ENCODE results near the gene PRPF19.

The PRPF19 gene

DNA sequence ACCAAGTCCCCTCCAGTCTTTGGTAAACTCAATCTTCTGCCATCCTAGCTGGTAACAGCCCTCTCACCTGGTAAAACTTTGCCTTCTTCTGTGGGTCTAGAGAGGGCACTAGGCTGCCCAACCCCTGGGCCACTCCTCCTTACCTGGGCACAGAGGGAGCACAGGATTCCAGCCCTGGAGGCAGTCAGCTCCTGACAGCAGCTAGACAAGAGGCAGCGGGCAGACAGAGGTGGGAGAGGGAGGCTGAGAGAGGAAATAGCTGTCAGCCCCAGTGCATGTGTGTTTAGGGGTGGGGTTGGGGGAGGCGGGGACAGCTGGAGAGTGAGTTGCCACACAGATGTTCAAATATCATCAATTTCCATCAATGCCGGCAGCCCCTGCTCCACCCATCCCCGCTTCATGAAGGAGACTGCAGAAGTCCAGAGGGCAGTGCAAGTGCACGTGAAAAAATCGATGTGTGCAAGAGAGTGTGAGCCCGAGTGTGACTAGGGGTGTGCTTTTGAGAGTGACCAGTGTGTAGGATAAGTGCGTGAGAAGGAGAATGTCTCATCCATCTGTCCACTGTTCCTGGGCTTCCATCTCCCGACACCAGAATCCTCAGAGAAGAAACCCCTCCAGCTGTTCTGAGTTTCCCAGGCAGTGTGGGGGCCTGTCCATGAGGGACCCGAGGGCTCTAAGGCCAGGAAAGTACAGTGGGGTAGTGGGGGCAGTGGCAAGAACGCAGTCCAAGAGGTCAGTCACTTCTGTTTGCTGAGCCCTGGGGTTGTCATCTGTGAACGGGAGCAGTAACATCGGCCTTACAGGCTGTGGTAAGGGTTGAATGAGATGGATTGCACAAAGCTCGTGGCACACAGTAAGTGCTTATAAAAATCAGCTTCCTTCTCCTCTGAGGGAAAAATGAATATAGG, 50.4 kb downstream of the PRPF19 start, which contains the start of gene PTGDR2:
PTGDR2 (minus strand) TSS at position 225 of the 908 bp plus-strand sequence. CDS start 2,228 bp downstream, outside the sequence.
- H3K27ac ChIP-seq: no peak within 1 kb of the TSS
- TF ChIP-seq, protein P1, sequence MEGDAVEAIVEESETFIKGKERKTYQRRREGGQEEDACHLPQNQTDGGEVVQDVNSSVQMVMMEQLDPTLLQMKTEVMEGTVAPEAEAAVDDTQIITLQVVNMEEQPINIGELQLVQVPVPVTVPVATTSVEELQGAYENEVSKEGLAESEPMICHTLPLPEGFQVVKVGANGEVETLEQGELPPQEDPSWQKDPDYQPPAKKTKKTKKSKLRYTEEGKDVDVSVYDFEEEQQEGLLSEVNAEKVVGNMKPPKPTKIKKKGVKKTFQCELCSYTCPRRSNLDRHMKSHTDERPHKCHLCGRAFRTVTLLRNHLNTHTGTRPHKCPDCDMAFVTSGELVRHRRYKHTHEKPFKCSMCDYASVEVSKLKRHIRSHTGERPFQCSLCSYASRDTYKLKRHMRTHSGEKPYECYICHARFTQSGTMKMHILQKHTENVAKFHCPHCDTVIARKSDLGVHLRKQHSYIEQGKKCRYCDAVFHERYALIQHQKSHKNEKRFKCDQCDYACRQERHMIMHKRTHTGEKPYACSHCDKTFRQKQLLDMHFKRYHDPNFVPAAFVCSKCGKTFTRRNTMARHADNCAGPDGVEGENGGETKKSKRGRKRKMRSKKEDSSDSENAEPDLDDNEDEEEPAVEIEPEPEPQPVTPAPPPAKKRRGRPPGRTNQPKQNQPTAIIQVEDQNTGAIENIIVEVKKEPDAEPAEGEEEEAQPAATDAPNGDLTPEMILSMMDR (IDR thresholded peaks at IDR 0.05): no peak
- TF ChIP-seq ZFX (IDR thresholded peaks at IDR 0.05; ENCODE audit: borderline replicate concordance): no peak

DNA sequence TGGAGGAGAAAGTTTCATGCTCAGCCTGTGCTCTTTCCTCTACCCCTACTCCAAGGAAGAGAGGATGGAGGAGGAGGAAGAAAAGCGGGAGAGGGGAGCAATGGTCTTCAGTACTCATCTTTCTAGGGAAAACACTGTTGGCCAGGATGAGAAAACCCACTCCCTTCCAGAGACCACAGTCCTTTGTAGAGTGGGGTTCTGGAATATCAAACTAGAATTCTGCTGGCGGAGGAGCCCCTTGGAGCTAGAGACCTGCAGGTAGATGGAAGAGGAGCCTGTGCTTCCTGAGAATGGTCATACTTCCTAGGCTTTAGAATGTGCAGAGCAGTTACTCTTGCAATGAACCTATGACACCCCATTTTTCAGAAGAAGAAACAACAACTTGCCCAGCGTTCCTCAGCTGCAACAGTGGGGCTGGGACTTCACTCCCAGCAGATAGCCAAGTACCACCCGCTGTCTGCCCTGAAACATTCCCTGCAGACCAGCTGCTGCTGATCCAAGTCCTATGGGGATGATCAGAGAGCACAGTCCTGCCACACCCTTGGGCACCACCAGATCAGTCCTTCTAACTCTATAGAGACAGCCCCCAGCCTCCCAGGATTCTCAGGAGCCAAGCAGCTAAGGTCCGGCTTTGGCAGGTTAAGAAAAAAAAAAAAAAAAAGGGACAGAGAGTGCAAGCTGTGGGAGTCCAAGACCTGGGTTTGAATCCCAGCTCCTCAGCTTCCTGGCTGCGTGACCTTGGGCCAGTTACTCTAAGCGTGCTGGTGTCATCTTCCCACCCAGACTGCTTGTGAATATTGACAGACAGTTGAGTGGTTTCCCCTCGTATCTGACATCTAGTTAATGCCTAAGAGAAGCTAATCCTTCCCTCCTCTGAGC, 51.3 kb downstream of the PRPF19 start:
- H3K27ac ChIP-seq: no peak overlapping the region
- no peak for TF ChIP-seq ZFX (IDR thresholded peaks at IDR 0.05; ENCODE audit: borderline replicate concordance)
- TF ChIP-seq, protein P1 (IDR thresholded peaks at IDR 0.05): no peak

DNA sequence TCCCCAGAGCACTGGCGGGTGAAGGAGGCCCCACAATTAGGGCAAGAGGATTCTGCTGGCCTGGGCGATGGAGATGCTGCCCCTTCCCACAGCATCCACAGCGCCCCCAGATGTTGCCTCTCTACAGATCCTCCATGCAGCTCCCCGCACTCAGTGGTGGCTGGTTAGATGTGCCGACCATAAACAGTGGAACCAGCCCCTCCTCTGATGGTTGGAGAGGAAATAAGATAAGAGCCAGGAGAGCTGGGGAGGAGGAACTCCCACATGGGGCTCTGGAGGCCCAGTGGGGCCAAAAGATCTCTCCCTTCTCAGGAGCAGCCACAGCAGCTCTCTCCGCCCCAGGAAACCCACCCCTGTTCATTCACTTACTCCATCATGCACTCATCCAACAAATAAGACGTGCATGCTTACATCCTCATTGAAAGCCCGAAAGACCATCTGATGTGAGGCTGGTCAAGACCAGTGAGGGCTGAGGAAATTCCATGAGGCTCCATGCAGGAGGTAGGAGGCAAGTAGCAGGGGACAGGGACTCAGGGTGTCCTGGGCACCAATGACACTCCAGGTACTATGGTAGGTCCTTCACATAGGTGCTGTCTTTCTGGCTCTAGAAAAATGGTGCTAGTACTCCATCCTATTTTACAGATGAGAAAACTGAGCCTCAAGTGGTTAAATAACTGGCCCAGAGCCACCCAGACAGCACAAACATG, 52.1 kb downstream of the PRPF19 start:
- no peak overlapping the region for H3K27ac ChIP-seq
- TF ChIP-seq, protein P1 (IDR thresholded peaks at IDR 0.05): no peak
- TF ChIP-seq ZFX (IDR thresholded peaks at IDR 0.05; ENCODE audit: borderline replicate concordance): no peak

DNA sequence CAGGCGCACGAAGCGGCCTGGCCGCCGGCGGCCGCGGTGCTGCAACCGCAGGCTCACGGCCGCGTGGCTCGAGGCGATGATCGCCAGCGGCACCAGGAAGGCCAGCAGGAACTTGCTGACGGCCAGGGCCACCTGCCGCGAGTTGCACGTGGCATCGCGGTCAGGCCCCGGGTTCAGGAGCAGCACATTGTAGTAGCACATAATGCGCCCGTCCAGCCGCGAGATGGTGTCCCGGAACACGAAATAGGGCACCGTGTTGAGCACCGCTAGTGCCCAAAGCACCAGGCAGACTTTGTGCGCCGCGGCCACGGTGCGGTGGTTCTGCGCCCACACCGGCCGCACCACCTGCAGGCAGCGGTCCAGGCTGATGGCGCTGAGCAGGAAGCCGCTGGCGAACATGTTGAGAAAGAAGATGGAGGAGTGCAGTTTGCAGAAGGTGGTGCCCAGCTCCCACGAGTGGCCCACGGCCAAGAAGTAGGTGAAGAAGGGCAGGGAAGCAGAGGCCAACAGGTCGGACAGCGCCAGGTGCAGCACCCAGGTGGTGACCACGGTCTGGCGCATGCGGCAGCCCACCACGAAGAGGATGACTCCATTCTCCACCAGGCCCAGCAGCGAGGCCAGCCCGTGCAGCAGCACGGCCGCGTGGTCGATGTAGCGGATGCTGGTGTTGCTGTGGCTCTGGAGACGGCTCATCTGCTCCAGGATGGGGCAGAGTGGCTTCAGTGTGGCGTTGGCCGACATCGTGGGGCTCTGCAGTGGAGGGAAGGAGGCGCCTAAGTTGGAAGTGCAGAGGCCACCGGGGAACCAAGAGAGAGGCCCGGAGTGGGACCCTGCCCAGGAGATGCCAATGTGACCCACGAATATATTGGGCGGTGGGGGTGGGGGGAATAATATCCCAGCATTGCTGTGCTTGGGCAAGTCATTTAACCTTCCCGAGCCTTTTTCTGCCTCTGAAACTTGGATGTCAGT, 53.1 kb downstream of the PRPF19 start:
- H3K27ac ChIP-seq: no peak overlapping the region
- no peak for TF ChIP-seq ZFX (IDR thresholded peaks at IDR 0.05; ENCODE audit: borderline replicate concordance)
- TF ChIP-seq, protein P1 (IDR thresholded peaks at IDR 0.05): no peak

GRCh38 chr11:60852117-60852981, 54.0 kb downstream of the PRPF19 start:
- H3K27ac ChIP-seq: no peak overlapping the region
- TF ChIP-seq, protein P1 (IDR thresholded peaks at IDR 0.05): no peak
- no peak for TF ChIP-seq ZFX (IDR thresholded peaks at IDR 0.05; ENCODE audit: borderline replicate concordance)
